Measurements from ENCODE around the gene MED13. TPM values are rescaled to one million over a fixed set of nuclear protein-coding genes. Genes with fewer than 3 reads are reported as not detected.

MED13 gene
- total RNA-seq, 1 donor from 2014 or later = 69.7 TPM

- H3K27ac Mint-ChIP-seq (ENCODE audit: unreplicated experiment) = no peak overlapping the region
- no peaks in the 10 kb centered on the region for H3K4me1 Mint-ChIP-seq (ENCODE audit: unreplicated experiment)
- no peaks in the 10 kb centered on the region for H3K27me3 Mint-ChIP-seq (ENCODE audit: unreplicated experiment)
- H3K36me3 Mint-ChIP-seq (ENCODE audit: unreplicated experiment) = peaks cover 35% of the 10 kb centered on the region
- TF ChIP-seq CTCF (IDR thresholded peaks at IDR 0.05) = no peak
- no peak overlapping the region for H3K4me3 Mint-ChIP-seq (ENCODE audit: unreplicated experiment)
- no peaks in the 10 kb centered on the region for H3K9me3 Mint-ChIP-seq (ENCODE audit: unreplicated experiment)
- DNase-seq (ENCODE audit: extremely low spot score, unreplicated experiment) = no peak
Observed at GRCh38 chr17:61989509-61989908, 75.6 kb downstream of the MED13 start.

- no peak for TF ChIP-seq CTCF (IDR thresholded peaks at IDR 0.05)
- no peak overlapping the region for H3K27ac Mint-ChIP-seq (ENCODE audit: unreplicated experiment)
- no peaks in the 10 kb centered on the region for H3K4me1 Mint-ChIP-seq (ENCODE audit: unreplicated experiment)
- no peaks in the 10 kb centered on the region for H3K9me3 Mint-ChIP-seq (ENCODE audit: unreplicated experiment)
- peaks cover 40% of the 10 kb centered on the region for H3K36me3 Mint-ChIP-seq (ENCODE audit: unreplicated experiment)
- no peak for DNase-seq (ENCODE audit: extremely low spot score, unreplicated experiment)
- H3K4me3 Mint-ChIP-seq (ENCODE audit: unreplicated experiment) = no peak overlapping the region
- no peaks in the 10 kb centered on the region for H3K27me3 Mint-ChIP-seq (ENCODE audit: unreplicated experiment)
Observed at GRCh38 chr17:61986898-61987297, 78.2 kb downstream of the MED13 start.

GRCh38 chr17:61984821-61985220, 80.3 kb downstream of the MED13 start:
- no peaks in the 10 kb centered on the region for H3K27me3 Mint-ChIP-seq (ENCODE audit: unreplicated experiment)
- no peak for TF ChIP-seq CTCF (IDR thresholded peaks at IDR 0.05)
- no peak overlapping the region for H3K4me3 Mint-ChIP-seq (ENCODE audit: unreplicated experiment)
- peaks cover 51% of the 10 kb centered on the region for H3K36me3 Mint-ChIP-seq (ENCODE audit: unreplicated experiment)
- no peak overlapping the region for H3K27ac Mint-ChIP-seq (ENCODE audit: unreplicated experiment)
- DNase-seq (ENCODE audit: extremely low spot score, unreplicated experiment) = no peak
- no peaks in the 10 kb centered on the region for H3K9me3 Mint-ChIP-seq (ENCODE audit: unreplicated experiment)
- H3K4me1 Mint-ChIP-seq (ENCODE audit: unreplicated experiment) = peaks cover 4% of the 10 kb centered on the region

- Mint-ChIP-seq H3K36me3 (ENCODE audit: unreplicated experiment) (peaks cover 47% of the 10 kb centered on the region), H3K4me3 (ENCODE audit: unreplicated experiment) (no peak overlapping the region), H3K27ac (ENCODE audit: unreplicated experiment) (no peak overlapping the region), H3K4me1 (ENCODE audit: unreplicated experiment) (peaks cover 4% of the 10 kb centered on the region), H3K9me3 (ENCODE audit: unreplicated experiment) (no peaks in the 10 kb centered on the region), H3K27me3 (ENCODE audit: unreplicated experiment) (no peaks in the 10 kb centered on the region)
- TF ChIP-seq CTCF (IDR thresholded peaks at IDR 0.05) = no peak
- no peak for DNase-seq (ENCODE audit: extremely low spot score, unreplicated experiment)
Observed at GRCh38 chr17:61981323-61981722, 83.8 kb downstream of the MED13 start.

GRCh38 chr17:61980535-61980934, 84.5 kb downstream of the MED13 start:
- no peak for TF ChIP-seq CTCF (IDR thresholded peaks at IDR 0.05)
- Mint-ChIP-seq H3K27me3 (ENCODE audit: unreplicated experiment) (no peaks in the 10 kb centered on the region), H3K4me3 (ENCODE audit: unreplicated experiment) (no peak overlapping the region), H3K27ac (ENCODE audit: unreplicated experiment) (no peak overlapping the region), H3K9me3 (ENCODE audit: unreplicated experiment) (no peaks in the 10 kb centered on the region), H3K4me1 (ENCODE audit: unreplicated experiment) (peaks cover 4% of the 10 kb centered on the region), H3K36me3 (ENCODE audit: unreplicated experiment) (peaks cover 47% of the 10 kb centered on the region)
- no peak for DNase-seq (ENCODE audit: extremely low spot score, unreplicated experiment)

Data from osteocyte (in vitro differentiated cells).